ENCODE data around the gene NTRK2.

NTRK2 gene

GRCh38 chr9:84971571-84971970 lies 302.0 kb downstream of the NTRK2 start:
- H3K4me3 ChIP-seq (ENCODE audit: extremely low read depth, insufficient read depth, low read length, poor library complexity, severe bottlenecking): no peak overlapping the region
- no peaks in the 10 kb centered on the region for H3K36me3 ChIP-seq (ENCODE audit: control insufficient read depth, insufficient read depth, low read length)
- H3K9me3 ChIP-seq (ENCODE audit: control insufficient read depth, low read length): no peaks in the 10 kb centered on the region
- H3K4me1 ChIP-seq (ENCODE audit: control insufficient read depth, insufficient read depth, low read length, poor library complexity, severe bottlenecking): no peaks in the 10 kb centered on the region
- H3K27ac ChIP-seq (ENCODE audit: low read depth, low read length, severe bottlenecking): no peak overlapping the region

DNA sequence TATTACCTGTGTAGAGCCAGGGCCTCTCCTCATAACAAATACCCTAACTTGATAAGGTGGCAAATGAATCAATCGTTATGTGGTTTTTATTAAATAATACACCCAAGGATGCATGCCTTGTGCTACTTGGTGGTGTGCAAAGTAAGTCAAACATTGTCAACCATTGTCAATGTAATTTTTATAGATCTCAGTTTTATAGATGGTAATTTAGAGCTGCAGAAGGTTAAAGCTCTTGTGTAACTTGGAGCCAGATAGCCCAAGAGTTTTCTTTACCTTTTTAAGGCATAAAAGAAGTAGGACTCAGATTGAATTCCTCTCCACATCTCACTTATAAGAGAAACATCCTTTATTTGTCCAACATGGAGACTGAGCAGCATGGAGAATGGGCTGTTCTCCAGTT lies 304.7 kb downstream of the NTRK2 start:
- no peak overlapping the region for H3K27ac ChIP-seq (ENCODE audit: low read depth, low read length, severe bottlenecking)
- no peaks in the 10 kb centered on the region for H3K4me1 ChIP-seq (ENCODE audit: control insufficient read depth, insufficient read depth, low read length, poor library complexity, severe bottlenecking)
- H3K9me3 ChIP-seq (ENCODE audit: control insufficient read depth, low read length): no peaks in the 10 kb centered on the region
- no peak overlapping the region for H3K4me3 ChIP-seq (ENCODE audit: extremely low read depth, insufficient read depth, low read length, poor library complexity, severe bottlenecking)
- H3K36me3 ChIP-seq (ENCODE audit: control insufficient read depth, insufficient read depth, low read length): no peaks in the 10 kb centered on the region
- WGBS, 2 experiments (ENCODE audit: insufficient coverage in 2 of 2): no CpG with 5 or more reads among the region's 1 CpG

GRCh38 chr9:84974855-84975254 lies 305.3 kb downstream of the NTRK2 start:
- H3K36me3 ChIP-seq (ENCODE audit: control insufficient read depth, insufficient read depth, low read length): no peaks in the 10 kb centered on the region
- no peaks in the 10 kb centered on the region for H3K4me1 ChIP-seq (ENCODE audit: control insufficient read depth, insufficient read depth, low read length, poor library complexity, severe bottlenecking)
- WGBS, 2 experiments (ENCODE audit: insufficient coverage in 2 of 2): 76 to 98% methylated on average over 4 to 5 of the region's 5 CpGs
- no peak overlapping the region for H3K27ac ChIP-seq (ENCODE audit: low read depth, low read length, severe bottlenecking)
- no peaks in the 10 kb centered on the region for H3K9me3 ChIP-seq (ENCODE audit: control insufficient read depth, low read length)
- H3K4me3 ChIP-seq (ENCODE audit: extremely low read depth, insufficient read depth, low read length, poor library complexity, severe bottlenecking): no peak overlapping the region

- no peaks in the 10 kb centered on the region for H3K9me3 ChIP-seq (ENCODE audit: control insufficient read depth, low read length)
- no peaks in the 10 kb centered on the region for H3K4me1 ChIP-seq (ENCODE audit: control insufficient read depth, insufficient read depth, low read length, poor library complexity, severe bottlenecking)
- no peak overlapping the region for H3K4me3 ChIP-seq (ENCODE audit: extremely low read depth, insufficient read depth, low read length, poor library complexity, severe bottlenecking)
- H3K27ac ChIP-seq (ENCODE audit: low read depth, low read length, severe bottlenecking): no peak overlapping the region
- H3K36me3 ChIP-seq (ENCODE audit: control insufficient read depth, insufficient read depth, low read length): no peaks in the 10 kb centered on the region
- WGBS, 2 experiments (ENCODE audit: insufficient coverage in 2 of 2): 60 to 100% methylated on average over 1 to 2 of the region's 2 CpGs
Measured at GRCh38 chr9:84975926-84976325, 306.4 kb downstream of the NTRK2 start.

GRCh38 chr9:84978661-84979060 lies 309.1 kb downstream of the NTRK2 start:
- H3K27ac ChIP-seq (ENCODE audit: low read depth, low read length, severe bottlenecking): no peak overlapping the region
- no peaks in the 10 kb centered on the region for H3K36me3 ChIP-seq (ENCODE audit: control insufficient read depth, insufficient read depth, low read length)
- H3K4me1 ChIP-seq (ENCODE audit: control insufficient read depth, insufficient read depth, low read length, poor library complexity, severe bottlenecking): no peaks in the 10 kb centered on the region
- H3K4me3 ChIP-seq (ENCODE audit: extremely low read depth, insufficient read depth, low read length, poor library complexity, severe bottlenecking): no peak overlapping the region
- WGBS, 2 experiments (ENCODE audit: insufficient coverage in 2 of 2): 100% methylated on average over 1 of the region's 1 CpG; no CpG with 5 or more reads in 1 of the 2 experiments
- no peaks in the 10 kb centered on the region for H3K9me3 ChIP-seq (ENCODE audit: control insufficient read depth, low read length)

GRCh38 chr9:84983749-84984148 lies 314.2 kb downstream of the NTRK2 start:
- Histone ChIP-seq H3K36me3 (ENCODE audit: control insufficient read depth, insufficient read depth, low read length) (no peaks in the 10 kb centered on the region), H3K4me1 (ENCODE audit: control insufficient read depth, insufficient read depth, low read length, poor library complexity, severe bottlenecking) (no peaks in the 10 kb centered on the region), H3K4me3 (ENCODE audit: extremely low read depth, insufficient read depth, low read length, poor library complexity, severe bottlenecking) (no peak overlapping the region), H3K9me3 (ENCODE audit: control insufficient read depth, low read length) (no peaks in the 10 kb centered on the region), H3K27ac (ENCODE audit: low read depth, low read length, severe bottlenecking) (no peak overlapping the region)
- WGBS, 2 experiments (ENCODE audit: insufficient coverage in 2 of 2): no CpG with 5 or more reads among the region's 3 CpGs

- H3K27ac ChIP-seq (ENCODE audit: low read depth, low read length, severe bottlenecking): no peak overlapping the region
- 94 to 96% methylated on average over 2 of the region's 2 CpGs for WGBS, 2 experiments (ENCODE audit: insufficient coverage in 2 of 2)
- H3K4me1 ChIP-seq (ENCODE audit: control insufficient read depth, insufficient read depth, low read length, poor library complexity, severe bottlenecking): no peaks in the 10 kb centered on the region
- H3K36me3 ChIP-seq (ENCODE audit: control insufficient read depth, insufficient read depth, low read length): no peaks in the 10 kb centered on the region
- no peaks in the 10 kb centered on the region for H3K9me3 ChIP-seq (ENCODE audit: control insufficient read depth, low read length)
- H3K4me3 ChIP-seq (ENCODE audit: extremely low read depth, insufficient read depth, low read length, poor library complexity, severe bottlenecking): no peak overlapping the region
Measured at GRCh38 chr9:84988621-84989020, 319.1 kb downstream of the NTRK2 start.

- H3K36me3 ChIP-seq (ENCODE audit: control insufficient read depth, insufficient read depth, low read length): no peaks in the 10 kb centered on the region
- no peak overlapping the region for H3K4me3 ChIP-seq (ENCODE audit: extremely low read depth, insufficient read depth, low read length, poor library complexity, severe bottlenecking)
- H3K9me3 ChIP-seq (ENCODE audit: control insufficient read depth, low read length): no peaks in the 10 kb centered on the region
- WGBS, 2 experiments (ENCODE audit: insufficient coverage in 2 of 2): 88 to 96% methylated on average over 6 of the region's 6 CpGs
- no peaks in the 10 kb centered on the region for H3K4me1 ChIP-seq (ENCODE audit: control insufficient read depth, insufficient read depth, low read length, poor library complexity, severe bottlenecking)
- peak overlapping the region; percentile 54 for H3K27ac ChIP-seq (ENCODE audit: low read depth, low read length, severe bottlenecking)
Measured at GRCh38 chr9:84990416-84990815, 320.9 kb downstream of the NTRK2 start.

- 94 to 97% methylated on average over 9 to 11 of the region's 13 CpGs for WGBS, 2 experiments (ENCODE audit: insufficient coverage in 2 of 2)
- H3K27ac ChIP-seq (ENCODE audit: low read depth, low read length, severe bottlenecking): no peak overlapping the region
Measured at GRCh38 chr9:84990850-84991513, 321.5 kb downstream of the NTRK2 start.

GRCh38 chr9:84991514-84991870 lies 322.0 kb downstream of the NTRK2 start:
- Histone ChIP-seq H3K27ac (ENCODE audit: low read depth, low read length, severe bottlenecking) (no peak overlapping the region), H3K4me3 (ENCODE audit: extremely low read depth, insufficient read depth, low read length, poor library complexity, severe bottlenecking) (no peak overlapping the region)
- WGBS, 2 experiments (ENCODE audit: insufficient coverage in 2 of 2): 74 to 93% methylated on average over 3 to 7 of the region's 7 CpGs

More at GRCh38 chr9:84990850-84991513, 321.5 kb downstream of the NTRK2 start:
- Histone ChIP-seq H3K9me3 (ENCODE audit: control insufficient read depth, low read length) (no peaks in the 10 kb centered on the region), H3K4me3 (ENCODE audit: extremely low read depth, insufficient read depth, low read length, poor library complexity, severe bottlenecking) (no peak overlapping the region), H3K36me3 (ENCODE audit: control insufficient read depth, insufficient read depth, low read length) (no peaks in the 10 kb centered on the region), H3K4me1 (ENCODE audit: control insufficient read depth, insufficient read depth, low read length, poor library complexity, severe bottlenecking) (no peaks in the 10 kb centered on the region)

GRCh38 chr9:84992381-84992780 lies 322.9 kb downstream of the NTRK2 start:
- 85 to 100% methylated on average over 1 to 3 of the region's 3 CpGs for WGBS, 2 experiments (ENCODE audit: insufficient coverage in 2 of 2)
- Histone ChIP-seq H3K36me3 (ENCODE audit: control insufficient read depth, insufficient read depth, low read length) (no peaks in the 10 kb centered on the region), H3K4me1 (ENCODE audit: control insufficient read depth, insufficient read depth, low read length, poor library complexity, severe bottlenecking) (no peaks in the 10 kb centered on the region), H3K9me3 (ENCODE audit: control insufficient read depth, low read length) (no peaks in the 10 kb centered on the region), H3K4me3 (ENCODE audit: extremely low read depth, insufficient read depth, low read length, poor library complexity, severe bottlenecking) (no peak overlapping the region), H3K27ac (ENCODE audit: low read depth, low read length, severe bottlenecking) (no peak overlapping the region)

More at GRCh38 chr9:84991514-84991870, 322.0 kb downstream of the NTRK2 start:
- no peaks in the 10 kb centered on the region for H3K9me3 ChIP-seq (ENCODE audit: control insufficient read depth, low read length)
- H3K36me3 ChIP-seq (ENCODE audit: control insufficient read depth, insufficient read depth, low read length): no peaks in the 10 kb centered on the region
- H3K4me1 ChIP-seq (ENCODE audit: control insufficient read depth, insufficient read depth, low read length, poor library complexity, severe bottlenecking): no peaks in the 10 kb centered on the region

All from mesodermal cell (in vitro differentiated cells).